ENCODE results near the gene NGRN.
"Not testable (repeated sequence)": the region's sequence is repeated elsewhere in the genome, so short reads cannot be mapped to it uniquely, and the experiment has no call there.

NGRN gene

GRCh38 chr15:90286678-90287077 is 21.2 kb downstream of the NGRN start:
- DNase-seq: no peak

- no peak for DNase-seq
Observed at GRCh38 chr15:90287101-90287500, 21.6 kb downstream of the NGRN start.

GRCh38 chr15:90287946-90288345 is 22.5 kb downstream of the NGRN start:
- DNase-seq: no peak

- peak in 1 of 2 donors; percentile 18 for DNase-seq
Observed at GRCh38 chr15:90291679-90292356, 26.3 kb downstream of the NGRN start.

GRCh38 chr15:90293040-90293810 is 27.8 kb downstream of the NGRN start:
- DNase-seq: peak; percentile 81 to 83

GRCh38 chr15:90294159-90294558 is 28.7 kb downstream of the NGRN start:
- DNase-seq: no peak

GRCh38 chr15:90294601-90295269 is 29.3 kb downstream of the NGRN start:
- DNase-seq: no peak

- DNase-seq: no peak
Observed at GRCh38 chr15:90295270-90295648, 29.8 kb downstream of the NGRN start.

GRCh38 chr15:90296316-90296884 is 30.9 kb downstream of the NGRN start:
- not testable (repeated sequence) for DNase-seq

GRCh38 chr15:90297021-90297420 is 31.5 kb downstream of the NGRN start:
- DNase-seq: no peak

- no peak for DNase-seq
Observed at GRCh38 chr15:90300541-90300940, 35.1 kb downstream of the NGRN start.

- DNase-seq: peak; percentile 67 to 73
Observed at GRCh38 chr15:90300988-90301706, 35.7 kb downstream of the NGRN start.

GRCh38 chr15:90301707-90302300 is 36.3 kb downstream of the NGRN start:
- DNase-seq: no peak

- not testable (repeated sequence) for DNase-seq
Observed at GRCh38 chr15:90305355-90305754, 39.9 kb downstream of the NGRN start.

- no peak for DNase-seq
Observed at GRCh38 chr15:90305932-90306331, 40.5 kb downstream of the NGRN start.

- peak; percentile 44 to 45 for DNase-seq
Observed at GRCh38 chr15:90306560-90306959, 41.1 kb downstream of the NGRN start.

GRCh38 chr15:90307661-90308060 is 42.2 kb downstream of the NGRN start:
- no peak for DNase-seq

- no peak for DNase-seq
Observed at GRCh38 chr15:90309020-90309419, 43.5 kb downstream of the NGRN start.

- no peak for DNase-seq
Observed at GRCh38 chr15:90315278-90315982, 50.0 kb downstream of the NGRN start.

GRCh38 chr15:90316139-90316538 is 50.7 kb downstream of the NGRN start:
- no peak for DNase-seq

GRCh38 chr15:90318591-90318990 is 53.1 kb downstream of the NGRN start:
- DNase-seq: no peak

All from stimulated activated CD4-positive, alpha-beta T cell treated with anti-CD3 and anti-CD28 coated beads, Interleukin-2, amount 100 ng/mL, for 24 hours (primary cell).